HG03039 (cell line): ENCODE data around the gene LRMDA.

ENCODE experiments used
- ATAC-seq: cut with Tn5 transposase; IDR thresholded peaks from one replicate; pipeline ENCODE4 v1.9.1; 2021; ENCODE audit warnings: mild to moderate bottlenecking, moderate library complexity; ENCODE audit not compliant: unreplicated experiment

The LRMDA gene

GRCh38 chr10:76031769-76032699 is 600.6 kb downstream of the LRMDA start:
- ATAC-seq = no peak

- ATAC-seq = no peak
These were observed 601.2 kb downstream of the LRMDA start for GRCh38 chr10:76032700-76033039.

- ATAC-seq = no peak
These were observed 602.2 kb downstream of the LRMDA start for GRCh38 chr10:76033457-76034196.

- no peak for ATAC-seq
These were observed 603.2 kb downstream of the LRMDA start for GRCh38 chr10:76034353-76035205.

GRCh38 chr10:76035206-76036110 is 604.0 kb downstream of the LRMDA start:
- no peak for ATAC-seq

- no peak for ATAC-seq
These were observed 604.9 kb downstream of the LRMDA start for GRCh38 chr10:76036111-76036940.

- ATAC-seq = no peak
These were observed 605.5 kb downstream of the LRMDA start for GRCh38 chr10:76036962-76037361.

GRCh38 chr10:76037531-76038155 is 606.2 kb downstream of the LRMDA start:
- no peak for ATAC-seq

GRCh38 chr10:76038696-76039095 is 607.3 kb downstream of the LRMDA start:
- no peak for ATAC-seq

GRCh38 chr10:76040107-76040829 is 608.8 kb downstream of the LRMDA start:
- no peak for ATAC-seq

- ATAC-seq = no peak
These were observed 609.4 kb downstream of the LRMDA start for GRCh38 chr10:76040830-76041220.

- ATAC-seq = no peak
These were observed 610.1 kb downstream of the LRMDA start for GRCh38 chr10:76041551-76041950.

- ATAC-seq = no peak
These were observed 611.8 kb downstream of the LRMDA start for GRCh38 chr10:76043261-76043660.

GRCh38 chr10:76044751-76045150 is 613.3 kb downstream of the LRMDA start:
- no peak for ATAC-seq

GRCh38 chr10:76045174-76045573 is 613.8 kb downstream of the LRMDA start:
- ATAC-seq = no peak

- ATAC-seq = no peak
These were observed 616.1 kb downstream of the LRMDA start for GRCh38 chr10:76047521-76047920.

GRCh38 chr10:76049581-76050290 is 618.3 kb downstream of the LRMDA start:
- ATAC-seq = no peak

GRCh38 chr10:76050291-76050625 is 618.8 kb downstream of the LRMDA start:
- no peak for ATAC-seq
